ENCODE results near the gene CEP170B. TPM values are rescaled to one million over a fixed set of nuclear protein-coding genes. Genes with fewer than 3 reads are reported as not detected.

Gene CEP170B
- polyA plus RNA-seq, 6 donors from 2014 or later = not detected

Other genes starting within 250 kb of the CEP170B start
- gene INF2, start 175.7 kb upstream of the CEP170B start, polyA plus RNA-seq (ENCODE audit: low read depth in 6 of 6) = 10 to 100 TPM in 1 of 6 donors, 1 to 10 TPM in 5; 2.8 to 10.2 (median 5.5) TPM
- under 1 TPM in 2 of 6 donors, not detected in 4; 0.17 to 0.29 TPM for gene ADSS1, start 141.0 kb upstream of the CEP170B start, polyA plus RNA-seq (ENCODE audit: low read depth in 6 of 6)
- 100 to 1,000 TPM; 191 to 266 (median 227) TPM for gene SIVA1, start 112.1 kb upstream of the CEP170B start, polyA plus RNA-seq (ENCODE audit: low read depth in 6 of 6)
- gene AKT1, start 69.5 kb upstream of the CEP170B start, polyA plus RNA-seq (ENCODE audit: low read depth in 6 of 6) = 10 to 100 TPM in 5 of 6 donors, 1 to 10 TPM in 1; 6.3 to 22.0 (median 14.1) TPM
- gene ZBTB42, start 64.2 kb upstream of the CEP170B start, polyA plus RNA-seq (ENCODE audit: low read depth in 6 of 6) = 1 to 10 TPM in 4 of 6 donors, under 1 TPM in 2; 0.84 to 1.9 (median 1.2) TPM
- gene PLD4, start 59.6 kb downstream of the CEP170B start, polyA plus RNA-seq (ENCODE audit: low read depth in 6 of 6) = 100 to 1,000 TPM in 5 of 6 donors, 10 to 100 TPM in 1; 77.4 to 264 (median 182) TPM
- gene AHNAK2, start 113.1 kb downstream of the CEP170B start, polyA plus RNA-seq (ENCODE audit: low read depth in 6 of 6) = under 1 TPM in 5 of 6 donors, not detected in 1; 0.63 to 0.92 (median 0.70) TPM
- gene CLBA1, start 120.5 kb downstream of the CEP170B start, polyA plus RNA-seq (ENCODE audit: low read depth in 6 of 6) = 1 to 10 TPM in 1 of 6 donors, under 1 TPM in 4, not detected in 1; 0.59 to 1.1 (median 0.85) TPM
- 10 to 100 TPM in 1 of 6 donors, 1 to 10 TPM in 5; 4.6 to 11.9 (median 6.7) TPM for gene CDCA4, start 155.8 kb downstream of the CEP170B start, polyA plus RNA-seq (ENCODE audit: low read depth in 6 of 6)
- 10 to 100 TPM in 4 of 6 donors, 1 to 10 TPM in 2; 8.2 to 33.0 (median 10.8) TPM for gene GPR132, start 200.2 kb downstream of the CEP170B start, polyA plus RNA-seq (ENCODE audit: low read depth in 6 of 6)